ENCODE measurements around the gene SND1.
A peak's percentile ranks its signal among the peaks of the same experiment; 100 is the strongest.

SND1 gene

GRCh38 chr7:128032605-128033235 lies 380.7 kb downstream of the SND1 start:
- no peak for DNase-seq

GRCh38 chr7:128033246-128033645 lies 381.3 kb downstream of the SND1 start:
- no peak for DNase-seq

GRCh38 chr7:128034825-128035224 lies 382.8 kb downstream of the SND1 start:
- DNase-seq, result no peak

GRCh38 chr7:128035712-128036111 lies 383.7 kb downstream of the SND1 start:
- DNase-seq, result no peak

GRCh38 chr7:128036226-128036940 lies 384.4 kb downstream of the SND1 start:
- DNase-seq, result no peak

- DNase-seq, result no peak
Measured at GRCh38 chr7:128037081-128037480, 385.1 kb downstream of the SND1 start.

GRCh38 chr7:128037880-128038619 lies 386.1 kb downstream of the SND1 start:
- no peak for DNase-seq

GRCh38 chr7:128039544-128039953 lies 387.6 kb downstream of the SND1 start:
- no peak for DNase-seq

GRCh38 chr7:128040205-128040604 lies 388.2 kb downstream of the SND1 start:
- no peak for DNase-seq

- no peak for DNase-seq
Measured at GRCh38 chr7:128041203-128041602, 389.2 kb downstream of the SND1 start.

- no peak for DNase-seq
Measured at GRCh38 chr7:128042012-128042411, 390.0 kb downstream of the SND1 start.

GRCh38 chr7:128044064-128044463 lies 392.1 kb downstream of the SND1 start:
- no peak for DNase-seq

- no peak for DNase-seq
Measured at GRCh38 chr7:128045158-128045557, 393.2 kb downstream of the SND1 start.

GRCh38 chr7:128045766-128046165 lies 393.8 kb downstream of the SND1 start:
- DNase-seq, result no peak

GRCh38 chr7:128052404-128052803 lies 400.4 kb downstream of the SND1 start:
- no peak for DNase-seq

- no peak for DNase-seq
Measured at GRCh38 chr7:128053023-128053422, 401.0 kb downstream of the SND1 start.

- no peak for DNase-seq
Measured at GRCh38 chr7:128053991-128054390, 402.0 kb downstream of the SND1 start.

- DNase-seq, result no peak
Measured at GRCh38 chr7:128054511-128054910, 402.5 kb downstream of the SND1 start.

GRCh38 chr7:128055637-128056036 lies 403.6 kb downstream of the SND1 start:
- no peak for DNase-seq

GRCh38 chr7:128056901-128057300 lies 404.9 kb downstream of the SND1 start:
- DNase-seq, result no peak

- no peak for DNase-seq
Measured at GRCh38 chr7:128057909-128058308, 405.9 kb downstream of the SND1 start.

GRCh38 chr7:128059143-128059988 lies 407.4 kb downstream of the SND1 start:
- DNase-seq, result peak; percentile 13

GRCh38 chr7:128060018-128060417 lies 408.0 kb downstream of the SND1 start:
- DNase-seq, result no peak

Measured in activated gamma-delta T cell treated with Interleukin-2 at 50 U/mL for 16 hours (primary cell).